Tibial artery (tissue), 4 donors: ENCODE results near the gene VPS37D.

ENCODE experiments used
- DNase-seq, 2 donors: peaks; one replicate each; pipeline ENCODE4 v3.0.0-alpha.2; 2019
- H3K27ac ChIP-seq, 2 donors: fragments of 200-600 bp; sonication (generic) in 1 of 2; 1 replicate in 1 of 2; 2 replicates in 1 of 2; pipeline ENCODE4 v1.5.1; 2018 to 2019; ENCODE audit warnings: mild to moderate bottlenecking in 1 of 2
- H3K27me3 ChIP-seq, 2 donors: fragments of 200-600 bp; sonication (generic) in 1 of 2; one replicate each; pipeline versions ENCODE4 v1.5.1 to v1.6.0; 2016 to 2019
- H3K36me3 ChIP-seq, 3 donors: fragments of 200-600 bp; sonication (generic) in 2 of 3; one replicate each; pipeline ENCODE4 v1.5.1; 2016 to 2019; ENCODE audit warnings: mild to moderate bottlenecking in 2 of 3
- H3K4me1 ChIP-seq, 4 donors: fragments of 200-600 bp; sonication (generic) in 2 of 4; 1 replicate in 3 of 4; 2 replicates in 1 of 4; pipeline ENCODE4 v1.5.1; 2016 to 2019
- H3K4me3 ChIP-seq, 2 donors: fragments of 200-600 bp; sonication (generic) in 1 of 2; 1 replicate in 1 of 2; 2 replicates in 1 of 2; pipeline ENCODE4 v1.5.1; 2018 to 2019; ENCODE audit warnings: mild to moderate bottlenecking in 2 of 2
- H3K9me3 ChIP-seq, 3 donors: fragments of 200-600 bp; sonication (generic) in 1 of 3; one replicate each; pipeline ENCODE4 v1.5.1; 2016 to 2019
- CTCF ChIP-seq, 2 experiments: fragments of 200-600 bp in 1 of 2; fragments of 450-650 bp in 1 of 2; IDR thresholded peaks; one replicate each; pipeline ENCODE4 v1.5.1; 2017 to 2019; ENCODE audit warnings: antibody characterized with exemption in 2 of 2, mild to moderate bottlenecking in 1 of 2, moderate library complexity in 1 of 2
- intact Hi-C: fragments of 100-400 bp; cut with DNase I; formaldehyde crosslinking; loops from one replicate; pipeline ENCODE4 v1.15.0; 2023; ENCODE audit warnings: low total_unique reads

VPS37D gene

GRCh38 chr7:73628504-73628903, 39.1 kb upstream of the VPS37D start:
- no peak overlapping the region for H3K27ac ChIP-seq
- H3K27me3 ChIP-seq: peaks cover 6 to 76% of the 10 kb centered on the region in 2 donors
- TF ChIP-seq CTCF (IDR thresholded peaks at IDR 0.05): no peak
- intact Hi-C loops: no loop called here
- no peak for DNase-seq
- H3K9me3 ChIP-seq: no peaks in the 10 kb centered on the region
- no peak overlapping the region for H3K4me3 ChIP-seq
- H3K4me1 ChIP-seq: peaks cover 0 to 12% (median 11%) of the 10 kb centered on the region in 4 donors
- no peaks in the 10 kb centered on the region for H3K36me3 ChIP-seq

GRCh38 chr7:73631558-73631957, 36.1 kb upstream of the VPS37D start:
- H3K4me1 ChIP-seq: peaks cover 0 to 8% (median 0%) of the 10 kb centered on the region in 4 donors
- H3K9me3 ChIP-seq: no peaks in the 10 kb centered on the region
- intact Hi-C loops: no loop called here
- no peak for TF ChIP-seq CTCF (IDR thresholded peaks at IDR 0.05)
- H3K36me3 ChIP-seq: no peaks in the 10 kb centered on the region
- no peak for DNase-seq
- peaks cover 0 to 56% of the 10 kb centered on the region in 2 donors for H3K27me3 ChIP-seq
- no peak overlapping the region for H3K4me3 ChIP-seq
- no peak overlapping the region for H3K27ac ChIP-seq

DNA sequence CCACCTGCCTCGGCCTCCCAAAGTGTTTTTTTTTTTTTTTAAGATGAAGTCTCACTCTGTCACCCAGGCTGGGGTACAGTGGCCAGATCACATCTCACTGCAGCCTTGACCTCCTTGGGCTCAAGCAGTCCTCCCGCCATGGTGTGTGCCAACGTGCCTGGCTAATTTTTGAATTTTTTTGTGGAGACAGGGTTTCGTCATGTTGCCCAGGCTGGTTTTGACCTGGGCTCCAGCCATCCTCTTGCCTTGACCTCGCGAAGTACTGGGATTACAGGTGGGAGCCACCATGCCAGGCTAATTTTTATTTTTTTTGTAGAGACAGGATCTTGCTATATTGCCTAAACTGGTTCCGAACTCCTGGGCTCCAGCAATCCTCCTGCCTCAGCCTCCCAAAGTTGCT, 34.3 kb upstream of the VPS37D start:
- H3K27ac ChIP-seq: no peak overlapping the region
- TF ChIP-seq CTCF (IDR thresholded peaks at IDR 0.05): no peak
- H3K36me3 ChIP-seq: no peaks in the 10 kb centered on the region
- H3K4me1 ChIP-seq: peaks cover 0 to 8% (median 0%) of the 10 kb centered on the region in 4 donors
- no peak for DNase-seq
- no peaks in the 10 kb centered on the region for H3K9me3 ChIP-seq
- H3K4me3 ChIP-seq: no peak overlapping the region
- intact Hi-C loops: no loop called here
- H3K27me3 ChIP-seq: peaks cover 0 to 41% of the 10 kb centered on the region in 2 donors

DNA sequence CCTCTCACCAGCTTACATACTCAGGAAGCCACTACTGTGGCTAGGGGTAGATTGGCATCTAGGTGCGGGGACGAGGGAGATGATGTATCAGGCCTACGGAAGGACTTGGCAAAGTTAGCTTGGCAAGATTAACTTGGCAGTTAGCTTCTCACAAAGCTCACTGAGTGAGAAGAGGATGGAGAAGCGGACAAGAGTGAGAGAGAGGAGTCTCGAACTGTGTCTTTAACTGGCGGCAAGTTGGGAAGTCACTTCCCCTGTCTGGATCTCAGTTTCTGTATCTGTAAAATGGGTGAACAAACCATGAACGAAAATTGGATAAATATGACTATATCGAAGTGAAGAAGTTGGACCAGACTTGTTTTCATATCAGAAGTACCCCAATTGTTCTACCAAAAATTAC, 33.8 kb upstream of the VPS37D start:
- peaks cover 0 to 36% of the 10 kb centered on the region in 2 donors for H3K27me3 ChIP-seq
- H3K4me3 ChIP-seq: no peak overlapping the region
- peaks cover 0 to 8% (median 0%) of the 10 kb centered on the region in 4 donors for H3K4me1 ChIP-seq
- no peak for DNase-seq
- H3K36me3 ChIP-seq: no peaks in the 10 kb centered on the region
- intact Hi-C loops: no loop called here
- no peaks in the 10 kb centered on the region for H3K9me3 ChIP-seq
- no peak for TF ChIP-seq CTCF (IDR thresholded peaks at IDR 0.05)
- no peak overlapping the region for H3K27ac ChIP-seq

GRCh38 chr7:73635428-73636200, 32.0 kb upstream of the VPS37D start:
- H3K4me1 ChIP-seq: peaks cover 0 to 8% (median 0%) of the 10 kb centered on the region in 4 donors
- DNase-seq: no peak
- H3K27me3 ChIP-seq: peaks cover 0 to 28% of the 10 kb centered on the region in 2 donors
- intact Hi-C loops: loop anchor here (2.0 kb wide), 1 partner anchor 49 kb away; no protein-coding TSS in a partner anchor
- H3K4me3 ChIP-seq: no peak overlapping the region
- H3K27ac ChIP-seq: no peak overlapping the region
- no peak for TF ChIP-seq CTCF (IDR thresholded peaks at IDR 0.05)
- H3K36me3 ChIP-seq: no peaks in the 10 kb centered on the region
- H3K9me3 ChIP-seq: no peaks in the 10 kb centered on the region
